Hypothalamus (tissue), 51 donors: ENCODE data around the gene ZSWIM1.
"Not testable (repeated sequence)": the region's sequence is repeated elsewhere in the genome, so short reads cannot be mapped to it uniquely, and the experiment has no call there.

ENCODE experiments used
- DNase-seq, 51 donors: peaks; one replicate each; lab custom pipeline; 2025; lab: John Stamatoyannopoulos, UW

The ZSWIM1 gene

DNA sequence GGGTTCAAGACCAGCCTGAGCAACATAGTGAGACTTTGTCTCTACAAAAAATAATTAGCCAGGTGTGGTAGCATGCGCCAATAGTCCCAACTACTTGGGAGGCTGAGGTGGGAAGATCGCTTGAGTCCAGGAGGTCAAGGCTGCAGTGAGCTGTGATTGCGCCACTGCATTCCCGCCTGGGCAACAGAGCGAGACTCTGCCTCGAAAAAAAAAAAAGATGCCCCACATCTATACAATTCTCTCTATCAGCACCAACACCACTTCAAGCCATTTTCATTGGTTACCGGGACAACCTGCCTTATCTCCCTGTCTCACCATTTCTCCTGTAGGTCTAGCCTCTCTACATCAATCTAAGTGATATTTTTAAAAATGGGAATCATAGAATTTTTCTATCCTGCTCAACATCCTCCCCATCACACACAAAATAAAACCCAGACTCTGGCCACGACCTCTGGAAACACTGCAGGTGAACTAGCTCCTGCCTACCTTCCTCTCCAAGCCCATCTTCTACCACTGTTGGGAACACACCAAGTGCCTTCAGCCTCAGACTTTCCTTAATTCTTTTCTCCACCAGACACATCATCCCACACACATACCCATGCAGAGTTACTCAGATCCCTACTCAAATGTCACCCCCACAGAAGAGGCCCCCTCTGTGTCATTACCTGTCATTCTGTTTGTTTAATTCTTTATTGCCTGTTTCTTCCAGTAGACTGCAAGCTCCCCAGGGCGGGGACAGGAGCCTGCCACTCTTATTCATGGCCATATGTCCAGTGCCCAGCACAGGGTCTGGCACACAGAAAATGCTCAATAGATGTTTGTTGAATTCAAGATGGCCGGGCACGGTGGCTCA lies 40.5 kb downstream of the ZSWIM1 start:
- peak in 1 of 51 donors; percentile 19 for DNase-seq

DNA sequence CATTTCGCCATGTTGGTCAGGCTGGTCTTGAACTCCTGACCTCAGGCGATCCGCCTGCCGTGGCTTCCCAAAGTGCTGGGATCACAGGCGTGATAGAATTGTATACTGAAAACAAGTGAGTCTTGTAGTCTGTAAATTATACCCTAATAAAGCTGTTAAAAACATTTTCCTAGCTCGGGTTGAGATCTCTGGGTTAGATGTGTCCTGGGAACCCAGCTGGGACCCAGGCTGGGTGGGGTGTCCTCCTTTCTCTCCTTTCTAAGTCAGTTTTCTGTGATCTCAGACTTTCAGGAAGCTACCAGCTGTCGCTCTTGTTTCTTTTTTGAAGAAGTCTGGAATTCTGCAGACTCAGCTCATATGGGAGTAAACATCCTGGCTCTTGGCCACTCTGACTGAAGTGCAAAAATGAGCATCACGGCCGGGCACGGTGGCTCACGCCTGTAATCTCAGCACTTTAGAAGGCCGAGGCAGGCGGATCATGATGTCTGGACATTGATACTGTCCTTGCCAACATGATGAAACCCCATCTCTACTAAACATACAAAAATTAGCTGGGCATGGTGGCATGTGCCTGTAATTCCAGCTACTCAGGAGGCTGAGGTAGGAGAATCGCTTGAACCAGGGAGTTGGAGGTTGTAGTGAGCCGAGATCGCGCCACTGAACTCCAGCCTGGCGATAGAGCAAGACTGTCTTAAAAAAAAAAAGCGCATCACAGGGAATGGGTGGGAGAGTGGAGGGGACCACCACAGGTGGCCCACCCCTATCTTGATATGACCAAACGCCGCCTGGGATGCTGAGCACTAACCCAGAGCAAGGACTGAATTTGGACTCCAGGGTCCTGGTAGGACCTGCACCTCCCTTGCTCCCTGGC lies 43.6 kb downstream of the ZSWIM1 start:
- DNase-seq = peak in 5 of 51 donors; percentile 13 to 19 (median 17)

- no peak for DNase-seq
These were observed 44.9 kb downstream of the ZSWIM1 start for GRCh38 chr20:45925821-45926506.

DNA sequence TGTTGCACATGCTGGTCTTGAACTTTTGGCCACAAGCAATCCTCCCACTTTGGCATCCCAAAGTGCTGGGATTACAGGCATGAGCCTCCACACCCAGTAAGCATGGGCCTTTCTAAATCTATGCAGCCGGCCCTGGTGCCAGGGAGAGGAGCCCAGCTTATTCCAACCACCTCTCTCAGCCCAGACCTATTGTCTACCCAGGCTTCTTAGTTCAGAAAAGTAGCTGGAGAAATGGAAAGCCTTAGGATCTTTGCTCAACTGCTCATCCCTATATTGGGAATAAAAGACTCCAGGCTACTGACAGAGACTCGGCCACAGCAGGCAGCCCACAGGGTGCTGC lies 45.7 kb downstream of the ZSWIM1 start:
- DNase-seq = no peak

- no peak for DNase-seq
These were observed 46.2 kb downstream of the ZSWIM1 start for GRCh38 chr20:45927071-45927878.

DNA sequence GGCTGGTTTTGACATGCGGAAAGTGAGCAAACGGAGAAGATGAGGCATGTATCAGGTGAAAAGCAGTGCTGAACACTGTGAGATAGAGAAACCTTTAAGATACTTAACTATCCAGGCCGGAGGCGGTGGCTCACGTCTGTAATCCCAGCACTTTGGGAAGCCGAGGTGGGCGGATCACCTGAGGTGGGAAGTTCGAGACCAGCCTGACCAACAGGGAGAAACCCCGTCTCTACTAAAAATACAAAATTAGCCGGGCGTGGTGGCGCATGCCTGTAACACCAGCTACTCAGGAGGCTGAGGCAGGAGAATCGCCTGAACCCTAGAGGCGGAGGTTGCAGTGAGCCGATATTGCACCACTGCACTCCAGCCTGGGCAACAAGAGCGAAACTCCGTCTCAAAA lies 50.7 kb downstream of the ZSWIM1 start:
- not testable (repeated sequence) for DNase-seq

DNA sequence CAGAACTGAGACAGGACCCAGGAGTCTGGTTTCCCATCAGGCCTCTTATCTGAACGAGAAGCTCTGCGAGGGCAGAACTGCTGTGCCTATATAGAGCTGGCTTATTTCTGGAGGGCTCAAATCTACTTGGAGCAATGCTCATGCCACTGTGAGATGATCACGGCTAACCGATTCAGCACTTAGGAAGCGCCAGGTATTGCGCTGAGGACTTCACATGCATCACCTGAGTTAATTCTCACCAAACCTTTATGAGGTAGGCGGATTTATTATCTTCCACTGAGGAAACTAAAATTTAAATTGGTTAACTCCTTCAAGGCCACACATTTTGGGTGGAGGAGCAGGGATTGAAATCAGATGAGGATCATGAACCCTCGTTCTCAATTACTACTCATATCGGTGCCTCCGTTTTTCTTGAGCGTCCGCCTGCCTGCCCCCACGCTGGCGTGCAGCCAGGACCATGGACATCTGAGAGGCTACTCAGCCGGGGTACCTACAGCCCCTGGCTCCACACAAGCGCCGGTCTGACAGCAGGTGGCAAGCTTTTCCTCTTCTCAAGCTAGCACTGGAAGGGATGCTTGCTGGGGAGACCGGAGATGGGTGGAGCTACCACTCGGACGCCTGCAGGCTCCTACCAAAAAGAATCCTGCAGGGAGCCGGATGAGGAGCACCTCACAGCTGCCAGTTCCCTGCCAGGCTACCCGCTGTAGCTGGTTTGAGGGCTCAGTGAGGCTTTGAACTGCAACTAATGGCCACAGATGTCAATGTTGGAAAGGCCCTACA lies 52.4 kb downstream of the ZSWIM1 start:
- DNase-seq = peak in 49 of 51 donors; percentile 16 to 82 (median 55)

GRCh38 chr20:45934046-45934585 lies 53.1 kb downstream of the ZSWIM1 start:
- peak in 37 of 51 donors; percentile 43 to 96 (median 82) for DNase-seq
